Breast epithelium (tissue), 3 donors: ENCODE data around the gene SPTBN5.

Experiments
- POLR2A ChIP-seq: fragments of 450-650 bp; IDR thresholded peaks from one replicate; pipeline ENCODE4 v1.6.1; 2016; ENCODE audit warnings: antibody characterized with exemption, mild to moderate bottlenecking, moderate library complexity
- TF ChIP-seq, protein P1 (sequence below), 3 donors: fragments of 450-650 bp; IDR thresholded peaks; one replicate each; pipeline ENCODE4 v1.5.1; 2016 to 2017; ENCODE audit warnings: antibody characterized with exemption in 3 of 3, mild to moderate bottlenecking in 3 of 3, moderate library complexity in 3 of 3

DNA sequence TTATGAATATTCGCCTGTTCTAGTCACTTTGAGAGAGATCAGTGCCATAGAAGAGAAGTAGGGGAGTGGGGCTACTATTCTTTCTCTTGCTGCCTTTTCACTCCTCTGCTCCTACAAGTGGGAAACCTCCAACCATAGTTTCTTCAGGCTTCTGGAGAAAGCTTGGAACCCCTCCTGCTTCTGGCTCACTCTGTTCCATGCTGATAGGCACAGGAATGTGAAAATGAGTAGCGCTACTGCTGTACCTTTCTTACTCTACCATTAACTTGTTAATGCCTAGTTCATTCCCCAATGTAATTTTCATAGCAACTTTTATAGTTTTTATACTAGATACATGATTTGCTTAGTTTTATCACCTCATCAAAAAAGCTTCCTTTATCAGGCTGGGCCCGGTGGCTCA lies 92.7 kb downstream of the SPTBN5 start:
- no peak for TF ChIP-seq POLR2A
- TF ChIP-seq, protein P1, sequence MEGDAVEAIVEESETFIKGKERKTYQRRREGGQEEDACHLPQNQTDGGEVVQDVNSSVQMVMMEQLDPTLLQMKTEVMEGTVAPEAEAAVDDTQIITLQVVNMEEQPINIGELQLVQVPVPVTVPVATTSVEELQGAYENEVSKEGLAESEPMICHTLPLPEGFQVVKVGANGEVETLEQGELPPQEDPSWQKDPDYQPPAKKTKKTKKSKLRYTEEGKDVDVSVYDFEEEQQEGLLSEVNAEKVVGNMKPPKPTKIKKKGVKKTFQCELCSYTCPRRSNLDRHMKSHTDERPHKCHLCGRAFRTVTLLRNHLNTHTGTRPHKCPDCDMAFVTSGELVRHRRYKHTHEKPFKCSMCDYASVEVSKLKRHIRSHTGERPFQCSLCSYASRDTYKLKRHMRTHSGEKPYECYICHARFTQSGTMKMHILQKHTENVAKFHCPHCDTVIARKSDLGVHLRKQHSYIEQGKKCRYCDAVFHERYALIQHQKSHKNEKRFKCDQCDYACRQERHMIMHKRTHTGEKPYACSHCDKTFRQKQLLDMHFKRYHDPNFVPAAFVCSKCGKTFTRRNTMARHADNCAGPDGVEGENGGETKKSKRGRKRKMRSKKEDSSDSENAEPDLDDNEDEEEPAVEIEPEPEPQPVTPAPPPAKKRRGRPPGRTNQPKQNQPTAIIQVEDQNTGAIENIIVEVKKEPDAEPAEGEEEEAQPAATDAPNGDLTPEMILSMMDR (IDR thresholded peaks at IDR 0.05) = no peak
